GM19025 (cell line): ENCODE results near the gene PATZ1.
A peak's percentile ranks its signal among the peaks of the same experiment; 100 is the strongest.
"Not testable (repeated sequence)": the region's sequence is repeated elsewhere in the genome, so short reads cannot be mapped to it uniquely, and the experiment has no call there.

Source experiments
- ATAC-seq: cut with Tn5 transposase; IDR thresholded peaks from one replicate; pipeline ENCODE4 v1.9.1; 2021; ENCODE audit warnings: mild to moderate bottlenecking, low read depth, moderate library complexity; ENCODE audit not compliant: unreplicated experiment

The PATZ1 gene

DNA sequence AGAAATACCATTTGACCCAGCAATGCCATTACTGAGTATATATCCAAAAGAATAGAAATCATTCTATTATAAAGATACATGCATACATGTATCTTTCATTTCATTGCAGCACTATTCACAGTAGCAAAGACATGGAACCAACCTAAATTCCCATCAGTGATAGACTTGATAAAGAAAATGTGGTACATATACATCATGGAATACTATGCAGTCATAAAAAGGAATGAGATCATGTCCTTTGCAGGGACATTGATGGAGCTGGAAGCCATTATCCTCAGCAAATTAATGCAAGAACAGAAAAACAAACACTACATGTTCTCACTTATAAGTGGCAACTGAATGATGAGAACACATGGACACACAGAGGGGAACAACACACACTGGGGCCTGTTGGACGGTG lies 31.9 kb downstream of the PATZ1 start:
- ATAC-seq, result not testable (repeated sequence)

DNA sequence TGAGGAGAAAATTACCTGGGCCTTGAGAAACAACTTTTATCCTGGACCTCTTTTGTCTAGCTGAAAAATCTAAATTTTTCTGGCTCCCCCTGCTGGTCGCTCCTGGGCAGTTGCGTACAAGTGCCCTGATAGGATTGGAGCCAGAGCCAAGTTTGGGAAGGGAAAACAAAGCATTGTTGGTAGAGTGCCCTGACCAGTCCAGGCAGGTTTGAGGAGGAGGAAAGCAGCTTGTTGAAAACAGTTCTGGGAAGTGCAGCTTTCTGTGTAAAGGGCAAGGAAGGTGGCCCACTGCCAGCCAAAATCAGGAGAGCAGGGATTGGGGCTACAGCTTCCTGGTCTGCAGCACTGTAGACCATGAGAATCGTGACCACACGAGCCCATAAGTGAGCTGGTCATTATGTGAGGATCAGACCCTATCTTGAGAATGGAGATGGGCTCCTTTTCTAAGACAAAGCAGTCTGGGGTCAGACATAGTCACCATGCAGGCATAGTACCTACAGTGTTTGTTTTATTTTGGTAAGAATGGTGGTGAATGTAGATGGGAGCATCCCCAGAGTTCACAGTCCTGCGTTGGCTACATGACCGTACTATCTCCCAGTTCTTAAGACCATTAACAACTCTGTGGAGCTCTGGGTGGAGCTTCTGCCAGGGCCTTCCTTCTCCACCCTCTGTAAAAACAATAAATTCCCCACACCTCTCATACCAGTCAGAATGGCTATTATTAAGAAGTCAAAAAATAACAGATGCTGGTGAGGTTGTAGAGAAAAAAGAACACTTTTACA lies 32.6 kb downstream of the PATZ1 start:
- no peak for ATAC-seq

DNA sequence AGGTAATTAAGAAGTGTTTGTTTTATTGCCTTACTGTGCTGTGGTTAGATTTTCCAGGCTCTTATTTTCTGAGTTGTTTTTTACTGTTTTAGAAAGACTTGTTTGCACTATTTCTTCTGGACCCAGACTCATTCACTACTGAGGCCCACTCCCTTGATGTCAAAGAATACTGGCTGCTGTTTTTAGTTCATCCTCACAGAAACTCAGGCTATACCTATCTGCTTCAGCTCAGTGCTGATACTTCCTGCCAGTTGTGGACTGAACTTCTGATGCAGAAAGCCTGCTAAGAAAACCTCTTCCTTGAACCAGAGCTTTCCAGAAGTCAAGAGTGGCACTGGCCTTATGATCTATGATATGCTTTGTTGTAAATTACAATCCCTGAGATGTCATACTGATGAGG lies 38.0 kb downstream of the PATZ1 start:
- ATAC-seq, result no peak

DNA sequence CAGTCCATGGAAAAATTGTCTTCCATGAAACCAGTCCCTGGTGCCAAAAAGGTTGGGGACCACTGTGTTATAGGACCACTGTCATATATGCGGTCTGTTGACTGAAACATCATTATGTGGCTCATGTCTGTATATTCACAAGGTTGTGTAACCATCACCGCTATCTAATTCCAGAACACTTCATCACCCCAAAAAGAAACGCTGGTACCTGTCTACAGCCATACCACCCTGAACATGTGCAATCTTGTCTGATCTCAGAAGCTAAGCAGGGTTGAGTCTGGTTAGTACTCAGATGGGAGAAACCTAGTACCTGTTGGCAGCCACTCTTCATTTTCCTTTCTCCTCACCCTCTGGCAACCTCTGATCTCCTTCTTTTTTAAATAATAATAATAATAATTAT lies 41.0 kb downstream of the PATZ1 start:
- no peak for ATAC-seq

DNA sequence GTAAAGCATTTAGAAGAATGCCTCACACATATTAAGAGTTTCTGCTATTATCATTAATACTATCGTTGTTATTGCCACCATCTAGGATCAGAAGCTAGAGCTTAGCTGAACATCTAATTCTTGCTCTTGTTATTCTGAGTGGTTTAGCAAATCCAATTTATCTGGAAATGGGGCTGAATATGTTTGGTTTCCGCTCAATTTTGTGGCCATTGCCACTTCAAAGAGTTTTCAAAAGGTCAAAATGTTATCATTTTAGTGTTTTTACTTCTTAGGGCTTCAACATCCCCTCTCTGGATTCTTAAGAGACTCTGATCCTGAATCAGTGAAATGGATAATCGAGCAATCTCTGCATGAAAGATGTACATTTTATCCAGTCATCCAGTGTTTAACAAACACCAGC lies 43.6 kb downstream of the PATZ1 start:
- no peak for ATAC-seq

DNA sequence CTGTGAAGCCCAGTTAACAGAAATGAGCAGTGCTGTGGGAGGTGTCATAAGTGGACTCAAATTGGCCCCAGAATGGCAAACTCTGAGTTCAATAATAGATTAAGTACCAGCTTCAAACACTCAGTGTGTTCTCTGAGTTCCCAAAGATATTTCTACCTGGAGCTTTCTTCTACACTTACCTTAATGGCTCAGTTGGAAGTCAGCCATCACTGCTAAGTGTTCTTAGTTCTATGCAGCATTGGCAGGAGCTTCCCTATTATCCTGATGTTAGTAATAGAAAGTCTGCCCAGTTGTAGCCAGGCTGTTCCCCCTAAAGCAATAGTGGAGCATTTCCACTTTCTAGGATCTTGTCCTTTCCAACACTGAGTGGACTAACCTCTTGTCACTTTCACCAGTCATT lies 44.1 kb downstream of the PATZ1 start:
- ATAC-seq, result no peak

DNA sequence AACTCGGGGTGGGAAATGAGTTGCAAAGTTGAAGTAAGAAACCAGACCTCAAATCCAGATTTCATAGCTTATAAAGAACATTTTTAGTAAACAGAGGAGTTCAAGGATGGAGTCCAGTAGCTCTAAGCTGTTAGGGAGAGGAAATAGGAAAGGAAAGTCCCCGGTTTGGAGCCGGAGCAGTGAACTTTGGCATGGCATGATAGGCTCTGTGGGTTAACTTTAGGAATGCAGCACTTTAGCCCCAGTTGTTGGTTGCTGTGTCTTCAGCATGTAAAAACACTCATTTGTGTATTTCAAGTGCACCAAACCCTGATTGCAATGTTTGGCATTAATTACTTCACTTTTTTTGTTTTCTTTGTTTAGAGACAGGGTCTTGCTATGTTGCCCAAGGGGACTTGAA lies 45.2 kb downstream of the PATZ1 start:
- no peak for ATAC-seq

DNA sequence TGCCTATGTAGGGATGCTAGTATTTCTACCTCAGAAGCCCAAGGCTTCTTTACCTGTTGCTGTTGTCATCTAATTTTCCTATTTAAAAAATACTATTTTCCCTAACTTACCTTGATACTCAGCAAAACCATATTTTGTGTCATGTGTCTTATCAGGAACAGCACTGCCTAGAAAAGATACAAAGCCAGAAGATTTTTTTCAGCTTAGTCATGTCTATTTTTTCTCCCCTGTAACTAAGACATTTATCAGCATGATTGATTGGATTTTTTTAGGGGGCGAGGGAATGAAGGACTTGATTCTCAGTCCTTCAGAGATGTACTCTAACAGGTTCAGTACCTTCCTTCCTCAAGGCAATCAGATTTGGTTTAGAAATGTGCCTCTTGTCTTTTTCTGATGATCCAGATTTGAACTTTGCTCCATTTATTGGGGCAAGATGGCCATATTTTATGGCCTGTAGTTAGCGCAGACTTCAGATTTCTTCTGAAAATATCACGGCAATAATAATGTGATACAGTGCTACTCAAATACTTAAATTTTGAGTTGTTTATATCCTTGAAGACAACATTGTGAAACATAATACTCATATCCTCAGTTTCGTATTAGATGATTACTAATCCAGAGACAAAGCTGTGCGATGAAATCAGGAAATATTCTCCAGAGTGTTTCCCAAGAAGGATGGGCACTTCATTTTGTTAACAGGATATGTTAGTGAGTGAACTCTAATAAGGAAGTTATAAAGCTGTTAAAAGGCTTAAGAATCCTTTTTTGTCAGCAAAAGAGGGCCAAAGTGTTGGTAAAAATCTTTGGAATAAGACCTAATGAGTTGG lies 50.1 kb downstream of the PATZ1 start:
- no peak for ATAC-seq

DNA sequence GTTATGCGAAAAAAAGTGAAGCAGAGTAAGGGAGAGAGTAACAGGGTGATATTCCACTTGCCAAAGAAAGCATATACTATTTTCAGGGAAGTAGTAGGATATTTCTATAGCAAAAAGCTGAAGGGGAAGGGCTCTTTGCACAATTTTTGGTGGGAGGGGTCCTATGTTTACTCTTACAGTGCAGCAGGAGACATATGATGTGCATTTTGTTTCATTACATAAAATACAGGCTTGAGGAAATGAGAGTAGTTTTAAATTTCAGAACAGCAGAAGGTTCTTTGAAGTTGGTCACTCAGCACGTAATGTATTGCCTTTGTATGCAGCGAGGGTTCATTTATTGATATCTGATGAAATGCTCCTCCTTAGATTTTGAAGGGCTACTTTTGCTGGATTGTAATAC lies 50.8 kb downstream of the PATZ1 start:
- ATAC-seq, result no peak

DNA sequence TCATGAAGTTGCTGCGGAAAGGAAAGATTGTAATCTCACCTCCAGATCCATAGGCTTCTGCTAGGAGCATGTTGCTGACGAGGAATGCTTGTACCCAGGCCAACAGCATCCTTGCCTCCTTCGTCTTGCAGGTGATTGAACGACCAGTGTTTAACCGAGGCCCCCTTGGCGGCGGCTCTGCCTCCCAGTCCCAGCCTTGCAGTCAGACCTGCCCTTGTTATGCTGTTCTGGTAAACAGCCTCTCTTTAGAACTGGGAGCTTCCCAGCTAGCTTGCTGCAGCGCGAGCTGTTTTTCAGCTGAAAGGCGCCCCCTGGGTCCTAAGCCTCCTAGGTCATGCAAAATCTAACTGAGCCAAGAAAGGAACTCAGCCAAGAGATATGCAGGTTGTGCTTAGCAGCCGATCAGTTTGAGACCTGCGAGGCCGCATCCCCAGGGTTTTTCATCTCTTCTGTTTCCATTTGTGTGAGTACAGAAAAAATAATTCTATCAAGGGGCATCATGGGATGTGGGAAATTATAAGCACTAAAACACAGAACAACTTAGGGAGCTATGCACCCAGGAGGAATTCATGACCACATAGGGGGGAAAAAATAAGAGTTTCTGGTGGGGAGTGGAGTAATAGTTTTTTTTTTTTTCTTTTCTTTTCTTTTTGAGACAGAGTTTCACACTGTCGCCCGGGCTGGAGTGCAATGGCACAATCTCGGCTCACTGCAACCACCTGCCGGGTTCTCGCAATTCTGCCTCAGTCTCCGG lies 53.7 kb downstream of the PATZ1 start, which contains the start of gene PIK3IP1:
Gene PIK3IP1 (minus strand): TSS at position 253 of the 754 bp plus-strand sequence. CDS start 144 bp downstream, at position 109.
- ATAC-seq, result no peak

DNA sequence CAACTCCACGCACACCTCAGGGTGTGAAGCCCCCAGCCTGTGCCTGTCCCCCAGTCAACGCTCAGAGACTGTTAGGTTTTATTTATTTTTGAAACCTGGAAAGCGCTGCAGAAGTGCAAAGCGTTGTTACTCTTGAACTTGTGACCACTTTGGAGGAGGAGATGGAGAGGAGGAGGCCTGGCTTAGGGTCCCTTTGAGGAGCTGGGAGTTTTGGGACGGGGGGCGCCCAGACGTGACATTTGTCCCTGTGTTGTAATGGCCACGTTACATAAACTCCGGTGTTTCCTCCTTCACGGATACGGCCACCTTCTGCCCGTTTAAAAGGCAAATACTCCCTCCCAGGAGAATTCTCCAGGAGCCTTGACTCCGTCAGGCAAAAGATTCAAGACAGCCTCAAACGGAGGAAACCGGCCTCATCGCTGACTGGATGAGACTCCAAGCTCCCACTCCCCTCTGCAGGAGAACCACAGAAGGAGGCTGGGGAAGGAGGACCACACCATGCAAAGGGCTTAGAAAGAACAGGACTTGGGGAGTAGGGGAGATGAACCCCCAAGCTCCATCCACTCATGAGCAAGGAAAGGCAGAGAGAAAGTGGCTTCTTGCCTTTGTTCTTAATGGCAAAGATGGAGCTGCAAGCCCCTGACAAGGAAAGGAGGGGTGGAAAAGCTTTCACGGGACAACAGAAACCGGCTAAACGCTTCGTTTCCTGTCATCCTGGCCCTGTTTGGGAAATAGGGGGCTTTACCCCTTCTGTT lies 54.5 kb downstream of the PATZ1 start:
- no peak for ATAC-seq

DNA sequence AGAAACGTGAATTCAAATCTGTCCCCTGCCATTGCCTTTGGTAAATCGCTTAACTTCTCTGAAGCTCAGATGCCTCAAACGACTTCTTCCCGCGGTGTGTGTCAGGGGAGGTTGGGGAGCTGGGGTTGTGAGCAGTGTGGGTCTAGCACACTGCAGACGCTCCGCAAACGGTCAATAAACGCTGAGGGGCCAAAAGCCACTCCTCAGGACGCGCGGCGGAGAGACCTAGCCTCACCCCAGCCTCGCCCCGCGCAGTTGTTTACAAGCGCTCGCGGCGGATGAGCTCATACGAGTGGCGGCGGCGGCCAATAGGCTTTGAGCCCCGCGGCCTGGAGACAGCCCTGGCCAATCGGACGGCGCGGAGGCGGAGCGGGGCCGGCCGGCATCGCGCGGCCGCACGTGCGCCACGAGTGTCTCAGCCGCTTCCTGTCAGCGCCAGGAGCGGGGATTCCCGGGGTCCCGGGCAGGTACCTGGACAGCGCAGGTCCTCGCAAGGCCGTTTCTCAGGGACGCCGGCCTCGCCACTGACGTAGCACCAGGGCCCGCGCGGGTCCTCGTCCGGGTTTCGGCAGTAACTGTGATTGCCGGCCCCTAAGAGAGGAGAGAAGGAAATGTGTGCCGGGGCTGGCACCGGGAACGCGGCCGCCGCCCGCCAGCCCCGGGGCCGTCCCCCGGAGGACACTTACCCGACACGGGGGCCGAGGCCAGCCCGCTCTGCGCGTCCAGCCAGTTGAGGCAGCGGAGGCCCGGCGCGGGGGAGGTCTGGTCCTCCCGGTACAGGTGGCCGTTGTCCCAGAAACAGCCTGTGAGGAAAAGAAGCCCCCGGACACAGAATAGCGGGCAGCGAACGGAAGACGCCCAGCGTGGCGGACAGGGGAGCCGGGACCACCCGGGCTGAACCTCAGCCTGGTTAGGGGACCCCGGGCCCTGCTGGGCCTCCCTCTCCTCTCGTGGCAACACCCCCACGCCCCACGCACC lies 55.4 kb downstream of the PATZ1 start:
- peak; percentile 90 for ATAC-seq

DNA sequence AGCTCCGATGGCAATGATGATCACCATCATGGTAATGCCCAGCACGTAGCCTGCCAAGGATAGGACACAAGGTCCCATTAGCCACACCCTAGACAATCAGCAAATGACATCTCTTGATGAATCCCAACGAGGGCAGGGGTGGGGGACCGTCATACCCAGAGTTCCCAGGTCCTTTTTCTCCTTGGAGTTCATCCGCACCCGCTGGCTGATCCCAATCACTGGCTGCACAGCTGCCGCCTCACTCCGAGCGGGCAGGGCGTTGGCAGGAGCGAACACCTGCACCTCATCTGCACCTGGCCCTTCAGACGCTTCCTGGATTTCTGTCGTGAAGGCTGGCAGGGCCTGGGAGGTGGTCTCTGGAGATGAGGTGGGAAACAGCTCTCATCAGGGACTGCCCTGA lies 56.8 kb downstream of the PATZ1 start:
- ATAC-seq, result no peak

DNA sequence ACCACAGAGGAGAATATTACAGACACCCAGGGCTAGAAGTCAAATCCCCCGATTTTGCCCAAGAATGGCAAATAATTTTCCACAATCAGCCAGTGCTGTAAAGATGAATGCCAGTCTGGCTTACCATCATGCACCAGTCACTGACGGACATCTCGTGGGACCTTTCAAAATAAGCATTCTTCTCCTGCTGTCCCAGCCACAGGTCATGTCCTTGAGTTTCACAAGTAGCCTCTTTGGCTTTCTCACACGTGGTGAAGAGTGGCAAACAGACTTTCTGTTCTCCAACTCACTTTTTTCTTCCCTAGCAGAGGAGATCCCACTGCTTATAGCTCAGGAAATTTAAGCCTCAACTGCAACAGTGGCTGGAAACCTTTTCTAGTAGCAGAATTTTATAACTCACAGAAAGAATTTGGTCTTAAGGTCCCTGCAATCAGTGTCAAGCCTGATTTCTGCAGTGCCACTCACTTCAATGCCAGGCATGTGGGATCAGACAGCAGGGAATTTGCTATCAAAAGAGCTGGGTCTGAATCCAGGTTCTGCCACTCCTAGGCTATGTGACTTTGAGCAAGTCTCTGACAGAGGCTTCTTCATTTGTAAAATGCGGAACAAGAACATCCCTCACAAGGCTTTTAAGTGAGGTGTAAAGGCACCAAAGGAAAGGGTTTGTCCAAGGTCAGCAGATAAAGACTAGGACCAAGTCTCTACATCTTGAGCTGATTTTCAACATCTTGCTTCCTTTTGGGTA lies 57.5 kb downstream of the PATZ1 start:
- no peak for ATAC-seq

DNA sequence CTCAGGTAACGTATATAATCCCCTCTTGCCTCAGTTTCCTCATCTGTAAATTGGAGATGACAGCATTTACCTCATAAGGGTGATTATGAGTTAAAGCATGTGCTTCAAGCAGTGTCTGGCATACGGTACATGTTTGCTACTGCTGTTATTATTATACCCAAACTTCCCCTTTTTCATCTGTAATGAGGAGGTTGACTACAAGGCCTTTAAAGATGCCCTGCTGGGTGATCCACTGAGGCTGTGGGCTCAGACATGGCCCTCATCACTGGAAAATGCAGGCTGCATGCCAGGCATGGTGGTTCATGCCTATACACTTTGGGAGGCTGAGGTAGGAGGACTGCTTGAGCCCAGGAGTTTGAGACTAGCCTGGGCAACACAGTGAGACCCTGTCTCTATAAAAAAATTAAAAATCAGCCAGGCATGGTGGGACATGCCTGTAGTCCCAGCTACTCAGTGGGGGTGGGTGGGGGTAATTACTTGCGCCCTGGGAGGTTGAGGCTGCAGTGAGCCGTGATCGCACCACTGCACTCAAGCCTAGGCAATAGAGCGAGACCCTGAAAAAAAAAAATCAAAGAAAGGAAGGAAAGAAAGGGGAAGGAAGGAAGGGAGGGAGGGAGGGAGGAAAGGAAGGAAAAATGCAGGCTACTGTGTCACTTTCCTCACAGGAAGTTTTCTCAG lies 58.2 kb downstream of the PATZ1 start:
- no peak for ATAC-seq

DNA sequence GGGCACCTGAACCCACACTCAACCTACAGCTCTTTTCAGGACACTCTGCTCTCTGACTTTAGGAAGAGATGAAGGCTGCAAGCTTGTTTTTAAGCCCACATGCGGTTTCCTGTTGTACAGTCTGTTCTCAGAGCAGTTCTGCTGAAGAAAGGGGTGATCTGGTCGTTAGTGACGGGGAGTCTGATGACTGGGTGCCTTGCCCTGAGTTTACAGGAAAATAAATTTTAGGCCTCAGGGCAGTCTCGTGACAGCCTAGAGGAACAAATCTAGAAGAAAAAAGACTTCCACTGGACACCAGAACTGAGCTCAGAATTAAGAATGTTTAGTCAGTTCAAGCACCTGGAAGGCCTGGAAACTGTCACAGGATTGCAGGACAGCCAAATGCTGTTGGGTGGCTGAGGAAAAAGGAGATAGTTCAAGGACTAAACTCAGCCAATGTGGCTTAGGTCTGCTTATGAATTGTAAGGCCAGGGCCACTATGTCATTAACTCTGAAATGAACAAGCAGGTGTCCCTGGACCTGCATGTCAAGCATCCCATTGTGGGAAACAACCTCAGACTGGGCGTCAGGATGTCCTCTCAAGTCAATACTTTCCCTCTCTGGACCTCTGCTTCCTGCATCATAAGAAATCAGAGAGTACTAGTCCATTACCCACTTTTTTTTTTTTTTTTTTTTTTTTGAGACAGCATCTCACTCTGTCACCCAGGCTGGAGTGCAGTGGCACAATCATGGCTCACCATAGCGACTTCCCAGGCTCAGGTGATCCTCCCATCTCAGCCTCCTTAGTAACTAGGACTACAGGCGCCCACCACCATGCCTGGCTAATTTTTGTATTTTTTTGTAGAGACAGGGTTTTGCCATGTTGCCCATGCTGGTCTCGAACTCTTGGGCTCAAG lies 59.5 kb downstream of the PATZ1 start:
- no peak for ATAC-seq
